ENCODE results near the gene BDKRB2. TPM values are rescaled to one million over a fixed set of nuclear protein-coding genes. Genes with fewer than 3 reads are reported as not detected.

The BDKRB2 gene
- total RNA-seq, 1 donor, result 105 TPM

- TF ChIP-seq, protein P1, sequence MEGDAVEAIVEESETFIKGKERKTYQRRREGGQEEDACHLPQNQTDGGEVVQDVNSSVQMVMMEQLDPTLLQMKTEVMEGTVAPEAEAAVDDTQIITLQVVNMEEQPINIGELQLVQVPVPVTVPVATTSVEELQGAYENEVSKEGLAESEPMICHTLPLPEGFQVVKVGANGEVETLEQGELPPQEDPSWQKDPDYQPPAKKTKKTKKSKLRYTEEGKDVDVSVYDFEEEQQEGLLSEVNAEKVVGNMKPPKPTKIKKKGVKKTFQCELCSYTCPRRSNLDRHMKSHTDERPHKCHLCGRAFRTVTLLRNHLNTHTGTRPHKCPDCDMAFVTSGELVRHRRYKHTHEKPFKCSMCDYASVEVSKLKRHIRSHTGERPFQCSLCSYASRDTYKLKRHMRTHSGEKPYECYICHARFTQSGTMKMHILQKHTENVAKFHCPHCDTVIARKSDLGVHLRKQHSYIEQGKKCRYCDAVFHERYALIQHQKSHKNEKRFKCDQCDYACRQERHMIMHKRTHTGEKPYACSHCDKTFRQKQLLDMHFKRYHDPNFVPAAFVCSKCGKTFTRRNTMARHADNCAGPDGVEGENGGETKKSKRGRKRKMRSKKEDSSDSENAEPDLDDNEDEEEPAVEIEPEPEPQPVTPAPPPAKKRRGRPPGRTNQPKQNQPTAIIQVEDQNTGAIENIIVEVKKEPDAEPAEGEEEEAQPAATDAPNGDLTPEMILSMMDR (IDR thresholded peaks at IDR 0.05; ENCODE audit: insufficient read depth, low read depth, low read length), result no peak
- no peak for DNase-seq (ENCODE audit: low read depth)
- H3K4me3 ChIP-seq (ENCODE audit: low read depth, low read length), result no peak overlapping the region
Measured at GRCh38 chr14:96201965-96202364, 2.7 kb upstream of the BDKRB2 start.

- DNase-seq (ENCODE audit: low read depth), result no peak
- no peak overlapping the region for H3K4me3 ChIP-seq (ENCODE audit: low read depth, low read length)
- TF ChIP-seq, protein P1 (IDR thresholded peaks at IDR 0.05; ENCODE audit: insufficient read depth, low read depth, low read length), result no peak
Measured at GRCh38 chr14:96202441-96203094, 2.1 kb upstream of the BDKRB2 start.

- no peak for DNase-seq (ENCODE audit: low read depth)
- no peak overlapping the region for H3K4me3 ChIP-seq (ENCODE audit: low read depth, low read length)
- TF ChIP-seq, protein P1 (IDR thresholded peaks at IDR 0.05; ENCODE audit: insufficient read depth, low read depth, low read length), result no peak
Measured at GRCh38 chr14:96203116-96203515, 1.5 kb upstream of the BDKRB2 start.

DNA sequence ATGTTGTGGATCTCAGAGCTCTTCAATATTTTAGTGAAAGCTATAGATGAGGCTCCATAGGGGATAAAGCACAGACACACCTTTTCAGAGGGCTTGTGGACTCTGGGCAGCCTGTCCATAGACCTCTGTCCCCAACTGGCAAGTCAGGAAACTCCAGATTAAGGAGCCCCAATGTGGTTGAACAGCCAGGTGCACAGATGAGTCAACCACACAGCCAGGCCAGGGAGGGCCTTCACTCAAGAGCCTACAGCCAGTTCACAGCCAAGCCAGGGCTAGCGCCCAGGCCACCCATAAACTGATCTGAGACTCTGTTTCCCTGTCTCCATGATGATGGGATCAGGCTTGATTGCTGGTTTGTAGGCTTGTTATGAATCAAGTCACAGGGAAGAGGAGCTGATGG, 1.0 kb upstream of the BDKRB2 start:
- H3K4me3 ChIP-seq (ENCODE audit: low read depth, low read length), result no peak overlapping the region
- no peak for DNase-seq (ENCODE audit: low read depth)
- TF ChIP-seq, protein P1 (IDR thresholded peaks at IDR 0.05; ENCODE audit: insufficient read depth, low read depth, low read length), result no peak

DNA sequence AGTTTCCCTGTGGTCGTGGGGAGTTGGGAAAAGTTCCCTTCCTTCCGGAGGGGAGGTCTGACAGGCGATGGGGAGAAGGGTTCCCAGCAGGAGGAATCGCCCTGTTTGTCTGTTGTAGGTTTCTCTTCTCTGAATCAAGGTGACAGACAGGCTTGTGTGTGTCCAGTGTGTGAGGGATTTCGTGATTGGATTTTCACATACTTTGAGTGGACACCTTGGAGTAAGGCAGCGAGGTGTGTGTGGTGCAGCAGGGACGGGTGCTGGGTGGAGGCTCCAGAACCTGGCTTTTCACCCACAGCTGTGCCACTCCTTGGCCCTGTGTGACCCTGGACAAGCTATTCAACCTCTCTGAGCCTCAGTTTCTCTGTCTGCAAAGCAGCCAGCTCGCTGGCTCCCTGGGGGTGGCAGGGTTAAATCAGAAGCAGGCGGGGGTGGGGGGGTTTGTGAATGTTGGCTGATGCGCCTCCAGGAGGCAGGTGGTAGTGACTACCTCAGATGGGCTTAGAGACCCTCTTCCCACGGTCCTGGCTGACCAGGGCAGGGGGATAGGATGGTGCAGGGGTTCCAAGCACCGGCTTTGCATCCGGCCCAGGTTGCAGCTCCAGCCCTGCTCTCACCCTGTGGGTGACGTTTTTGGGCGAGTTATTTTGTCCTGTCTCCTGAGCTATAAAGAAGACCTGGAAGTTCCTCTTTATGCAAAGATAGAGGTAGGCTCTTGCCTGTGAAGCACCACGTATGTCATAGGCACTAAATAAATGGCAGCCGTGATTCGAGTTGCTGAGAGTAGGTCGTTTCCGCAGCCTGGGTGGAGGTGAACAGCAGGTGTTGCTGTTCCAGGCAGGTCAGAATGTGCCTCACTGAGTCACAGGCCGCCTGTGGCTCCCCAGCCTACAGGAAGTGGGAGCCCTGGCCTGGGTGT, 679 bp downstream of the BDKRB2 start:
- DNase-seq (ENCODE audit: low read depth), result no peak
- TF ChIP-seq, protein P1 (IDR thresholded peaks at IDR 0.05; ENCODE audit: insufficient read depth, low read depth, low read length), result no peak
- H3K4me3 ChIP-seq (ENCODE audit: low read depth, low read length), result peak overlapping the region; percentile 68

- TF ChIP-seq, protein P1 (IDR thresholded peaks at IDR 0.05; ENCODE audit: insufficient read depth, low read depth, low read length), result no peak
- H3K4me3 ChIP-seq (ENCODE audit: low read depth, low read length), result peak overlapping the region; percentile 68
- no peak for DNase-seq (ENCODE audit: low read depth)
Measured at GRCh38 chr14:96205978-96206360, 1.3 kb downstream of the BDKRB2 start.
